WTC11 (cell line): Measurements from ENCODE around the gene ALAD. TPM values are rescaled to one million over a fixed set of nuclear protein-coding genes. Genes with fewer than 3 reads are reported as not detected.
A peak's percentile ranks its signal among the peaks of the same experiment; 100 is the strongest.

Experiments used
- ATAC-seq: fragments of 200-7000 bp; cut with Tn5 transposase; 2 replicates; pipeline ENCODE4 v1.10.0; 2021; ENCODE audit warnings: mild to moderate bottlenecking, moderate library complexity
- CTCF ChIA-PET: fragments of 300-600 bp; sonication (Branson Sonifier 250); formaldehyde crosslinking; loops from one replicate; lab custom pipeline; 2021; ENCODE audit warnings: antibody characterized with exemption; lab: Charles Lee
- POLR2A ChIA-PET: fragments of 350-600 bp; sonication (Branson Sonifier 250); formaldehyde crosslinking; loops from one replicate; lab custom pipeline; 2021; ENCODE audit warnings: antibody characterized with exemption; lab: Charles Lee
- DNase-seq: peaks from one replicate; pipeline ENCODE4 v3.0.0; 2021; ENCODE audit warnings: low spot score
- H3K27ac Mint-ChIP-seq: 2 replicates; pipeline ENCODE4 v1.8.0; 2021; ENCODE audit warnings: mixed read lengths
- H3K27me3 Mint-ChIP-seq: 2 replicates; pipeline ENCODE4 v1.8.0; 2021; ENCODE audit warnings: low read depth, mild to moderate bottlenecking, moderate library complexity, mixed read lengths
- H3K36me3 Mint-ChIP-seq: 2 replicates; pipeline ENCODE4 v1.8.0; 2021; ENCODE audit warnings: mixed read lengths
- H3K4me1 Mint-ChIP-seq: 2 replicates; pipeline ENCODE4 v1.8.0; 2022; ENCODE audit warnings: mixed read lengths
- H3K4me3 Mint-ChIP-seq: 2 replicates; pipeline ENCODE4 v1.8.0; 2021; ENCODE audit warnings: mild to moderate bottlenecking, moderate library complexity, mixed read lengths
- H3K9me3 Mint-ChIP-seq: 2 replicates; pipeline ENCODE4 v1.8.0; 2021; ENCODE audit warnings: mixed read lengths
- ATF6 ChIP-seq: sonication (generic); formaldehyde crosslinking; IDR thresholded peaks from 2 replicates; pipeline ENCODE4 v1.8.1; 2023; ENCODE audit warnings: mild to moderate bottlenecking, missing genetic modification reagents
- CREB1 ChIP-seq: sonication (generic); formaldehyde crosslinking; IDR thresholded peaks from 2 replicates; pipeline ENCODE4 v1.8.0; 2023; ENCODE audit warnings: mild to moderate bottlenecking, missing genetic modification reagents
- ETV6 ChIP-seq: sonication (generic); formaldehyde crosslinking; IDR thresholded peaks from 2 replicates; pipeline ENCODE4 v1.8.1; 2022; ENCODE audit warnings: mild to moderate bottlenecking, missing genetic modification reagents
- FOXP1 ChIP-seq: sonication (generic); formaldehyde crosslinking; IDR thresholded peaks from 2 replicates; pipeline ENCODE4 v1.8.0; 2022; ENCODE audit warnings: missing genetic modification reagents, mild to moderate bottlenecking, moderate library complexity, borderline replicate concordance
- GABPB1 ChIP-seq: sonication (generic); formaldehyde crosslinking; IDR thresholded peaks from 2 replicates; pipeline ENCODE4 v1.8.1; 2023; ENCODE audit warnings: mild to moderate bottlenecking, missing genetic modification reagents
- MYBL2 ChIP-seq: sonication (generic); formaldehyde crosslinking; IDR thresholded peaks from 2 replicates; pipeline ENCODE4 v1.8.1; 2023; ENCODE audit warnings: mild to moderate bottlenecking, moderate library complexity, missing genetic modification reagents
- NFYB ChIP-seq: sonication (generic); formaldehyde crosslinking; conservative IDR thresholded peaks from 2 replicates; pipeline ENCODE4 v1.8.0; 2022; ENCODE audit warnings: low read depth, missing genetic modification reagents
- NR2C2 ChIP-seq: sonication (generic); formaldehyde crosslinking; IDR thresholded peaks from 2 replicates; pipeline ENCODE4 v1.8.0; 2022; ENCODE audit warnings: mild to moderate bottlenecking, missing genetic modification reagents
- RELA ChIP-seq: sonication (generic); formaldehyde crosslinking; IDR thresholded peaks from 2 replicates; pipeline ENCODE4 v1.8.1; 2022; ENCODE audit warnings: missing genetic modification reagents, mild to moderate bottlenecking, borderline replicate concordance
- SOX15 ChIP-seq: fragments of 250-450 bp; sonication (Bioruptor Pico); IDR thresholded peaks from 2 replicates; pipeline ENCODE4 v1.9.0; 2021; ENCODE audit warnings: mild to moderate bottlenecking
- USF2 ChIP-seq: sonication (generic); formaldehyde crosslinking; IDR thresholded peaks from 2 replicates; pipeline ENCODE4 v1.8.1; 2023; ENCODE audit warnings: mild to moderate bottlenecking, missing genetic modification reagents, moderate library complexity
- ZNF532 ChIP-seq: fragments of 250-450 bp; sonication (Bioruptor Pico); IDR thresholded peaks from 2 replicates; pipeline ENCODE4 v1.9.0; 2021; ENCODE audit warnings: mild to moderate bottlenecking, borderline replicate concordance
- ZNF671 ChIP-seq: fragments of 250-450 bp; sonication (Bioruptor Pico); IDR thresholded peaks from 2 replicates; pipeline ENCODE4 v1.8.0; 2021; ENCODE audit warnings: mild to moderate bottlenecking
- total RNA-seq: library from RNA; stranded (reverse); gene quantifications from 3 replicates; pipeline ENCODE4 v1.2.3, GENCODE V29; 2021
- TF ChIP-seq, protein P1 (sequence below): fragments of 250-450 bp; sonication (Bioruptor Pico); IDR thresholded peaks from 2 replicates; pipeline ENCODE4 v1.9.0; 2021; ENCODE audit warnings: mild to moderate bottlenecking
- TF ChIP-seq, protein P2 (sequence below): fragments of 250-450 bp; sonication (Bioruptor Pico); IDR thresholded peaks from 2 replicates; pipeline ENCODE4 v1.8.0; 2021; ENCODE audit warnings: mild to moderate bottlenecking

ALAD gene
- total RNA-seq, 1 experiment from 2014 or later = 15.9 TPM

- TF ChIP-seq, protein P1, sequence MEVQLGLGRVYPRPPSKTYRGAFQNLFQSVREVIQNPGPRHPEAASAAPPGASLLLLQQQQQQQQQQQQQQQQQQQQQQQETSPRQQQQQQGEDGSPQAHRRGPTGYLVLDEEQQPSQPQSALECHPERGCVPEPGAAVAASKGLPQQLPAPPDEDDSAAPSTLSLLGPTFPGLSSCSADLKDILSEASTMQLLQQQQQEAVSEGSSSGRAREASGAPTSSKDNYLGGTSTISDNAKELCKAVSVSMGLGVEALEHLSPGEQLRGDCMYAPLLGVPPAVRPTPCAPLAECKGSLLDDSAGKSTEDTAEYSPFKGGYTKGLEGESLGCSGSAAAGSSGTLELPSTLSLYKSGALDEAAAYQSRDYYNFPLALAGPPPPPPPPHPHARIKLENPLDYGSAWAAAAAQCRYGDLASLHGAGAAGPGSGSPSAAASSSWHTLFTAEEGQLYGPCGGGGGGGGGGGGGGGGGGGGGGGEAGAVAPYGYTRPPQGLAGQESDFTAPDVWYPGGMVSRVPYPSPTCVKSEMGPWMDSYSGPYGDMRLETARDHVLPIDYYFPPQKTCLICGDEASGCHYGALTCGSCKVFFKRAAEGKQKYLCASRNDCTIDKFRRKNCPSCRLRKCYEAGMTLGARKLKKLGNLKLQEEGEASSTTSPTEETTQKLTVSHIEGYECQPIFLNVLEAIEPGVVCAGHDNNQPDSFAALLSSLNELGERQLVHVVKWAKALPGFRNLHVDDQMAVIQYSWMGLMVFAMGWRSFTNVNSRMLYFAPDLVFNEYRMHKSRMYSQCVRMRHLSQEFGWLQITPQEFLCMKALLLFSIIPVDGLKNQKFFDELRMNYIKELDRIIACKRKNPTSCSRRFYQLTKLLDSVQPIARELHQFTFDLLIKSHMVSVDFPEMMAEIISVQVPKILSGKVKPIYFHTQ (CRISPR knock-in tag) = no peak
- TF ChIP-seq ZNF532 (CRISPR knock-in tag) = no peak
- TF ChIP-seq ZNF671 (CRISPR knock-in tag) = no peak
- no peak for TF ChIP-seq ETV6
- TF ChIP-seq, all 79 proteins: peak for 0
- DNase-seq = no peak
- Mint-ChIP-seq H3K27ac (no peak overlapping the region), H3K4me1 (no peaks in the 10 kb centered on the region), H3K36me3 (peaks cover 4% of the 10 kb centered on the region), H3K9me3 (no peaks in the 10 kb centered on the region), H3K4me3 (no peak overlapping the region), H3K27me3 (no peaks in the 10 kb centered on the region)
- CTCF ChIA-PET = no interaction called here
- no peak for ATAC-seq
- POLR2A ChIA-PET = no interaction called here
Measured at GRCh38 chr9:113389451-113389850, 11.6 kb downstream of the ALAD start.

GRCh38 chr9:113388833-113389232 lies 12.3 kb downstream of the ALAD start:
- H3K27me3 Mint-ChIP-seq = no peaks in the 10 kb centered on the region
- ChIA-PET CTCF (interaction anchor here (0.5 kb wide), 1 partner anchor 16 kb away, joined by 3 read pairs; no protein-coding TSS in a partner anchor), POLR2A (no interaction called here)
- ATAC-seq = no peak
- H3K27ac Mint-ChIP-seq = no peak overlapping the region
- DNase-seq = no peak
- no peaks in the 10 kb centered on the region for H3K9me3 Mint-ChIP-seq
- H3K4me3 Mint-ChIP-seq = no peak overlapping the region
- no peak for TF ChIP-seq NR2C2 (CRISPR knock-in tag)
- no peaks in the 10 kb centered on the region for H3K4me1 Mint-ChIP-seq
- H3K36me3 Mint-ChIP-seq = peaks cover 4% of the 10 kb centered on the region

DNA sequence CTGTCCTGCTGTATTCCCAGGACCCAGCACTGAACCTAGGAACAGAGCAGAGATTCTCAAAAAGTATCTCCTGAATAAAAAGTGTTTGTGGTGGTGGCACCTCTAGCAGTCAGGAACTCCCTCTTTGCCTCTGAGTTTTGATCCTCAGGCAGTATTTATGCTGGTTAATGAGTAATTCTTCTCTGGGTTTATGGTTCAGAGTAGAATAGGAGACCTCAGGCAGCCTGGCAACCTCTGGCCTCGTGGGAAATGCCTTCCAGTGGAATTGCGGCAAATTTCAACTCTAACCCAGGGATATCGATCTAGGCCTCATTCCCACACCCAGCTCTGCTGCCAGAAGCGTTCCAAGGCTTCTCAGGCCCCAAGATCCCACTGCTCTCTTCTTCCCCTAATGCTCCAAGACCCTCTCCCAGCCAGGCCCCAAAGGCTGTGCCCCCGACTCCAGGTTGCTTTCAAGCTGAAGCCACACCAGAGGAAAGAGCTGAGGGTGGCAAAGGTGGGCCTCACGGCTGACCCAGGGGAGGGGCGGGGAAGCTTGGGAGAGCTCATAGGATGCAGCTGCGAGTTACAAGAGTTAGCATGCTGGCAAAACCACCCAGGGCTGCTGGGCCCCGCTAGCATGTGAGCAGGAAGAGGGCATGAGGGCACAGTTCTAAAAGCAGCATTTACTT lies 13.4 kb downstream of the ALAD start:
- DNase-seq (no peak), ATAC-seq (no peak)
- Mint-ChIP-seq H3K4me3 (no peak overlapping the region), H3K27me3 (no peaks in the 10 kb centered on the region), H3K9me3 (no peaks in the 10 kb centered on the region), H3K27ac (no peak overlapping the region), H3K4me1 (no peaks in the 10 kb centered on the region), H3K36me3 (peaks cover 4% of the 10 kb centered on the region)
- TF ChIP-seq MYBL2 (CRISPR knock-in tag) (no peak), GABPB1 (CRISPR knock-in tag) (0 out of 2 replicates have a peak, but pooled peaks have one; percentile 15)
- POLR2A ChIA-PET = no interaction called here
- CTCF ChIA-PET = no interaction called here

DNA sequence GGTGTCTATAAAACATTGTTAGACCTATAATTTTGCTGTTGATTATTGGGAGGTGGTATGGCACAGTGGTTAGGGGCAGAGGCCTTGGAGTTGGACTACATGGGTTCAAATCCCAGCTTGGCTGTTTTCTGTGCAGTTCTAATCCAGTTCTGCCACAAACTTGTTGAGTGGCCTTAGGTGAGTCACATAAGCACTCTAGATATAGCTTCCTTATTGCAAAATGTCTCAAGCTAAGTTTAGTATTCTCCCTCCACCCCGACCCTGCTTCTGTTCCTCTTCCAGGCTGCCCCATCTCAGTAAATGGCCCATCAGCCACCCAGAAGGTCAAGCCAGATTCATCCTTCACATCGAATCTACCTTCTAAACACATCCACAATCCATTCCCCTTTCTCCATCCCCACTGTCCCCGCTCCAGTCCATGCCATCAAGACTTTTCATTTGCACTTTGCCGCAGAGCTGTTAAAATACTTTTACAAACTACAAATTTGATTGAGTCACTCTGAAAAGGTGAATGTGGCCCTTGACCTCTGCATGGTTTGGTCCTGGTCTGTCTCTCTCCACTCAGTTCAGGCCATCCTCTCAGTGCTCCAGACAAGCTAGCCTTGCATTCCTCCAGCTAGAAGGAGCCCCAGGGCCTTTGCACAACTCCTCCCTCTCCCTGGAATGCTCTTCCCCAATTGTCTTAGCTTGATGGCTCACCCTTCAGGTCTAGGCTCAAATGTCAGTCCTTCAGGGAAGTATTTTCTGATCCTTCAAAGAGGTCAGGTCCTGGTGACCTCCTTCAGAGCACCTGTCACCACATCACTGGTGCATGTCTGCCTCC lies 14.3 kb downstream of the ALAD start:
- Mint-ChIP-seq H3K4me3 (no peak overlapping the region), H3K27me3 (no peaks in the 10 kb centered on the region), H3K36me3 (peaks cover 4% of the 10 kb centered on the region), H3K9me3 (no peaks in the 10 kb centered on the region), H3K4me1 (peaks cover 6% of the 10 kb centered on the region), H3K27ac (no peak overlapping the region)
- ChIA-PET POLR2A (no interaction called here), CTCF (no interaction called here)
- no peak for DNase-seq
- ATAC-seq = no peak
- TF ChIP-seq RELA (CRISPR knock-in tag) (no peak), ATF6 (CRISPR knock-in tag) (no peak), CREB1 (CRISPR knock-in tag) (no peak), USF2 (CRISPR knock-in tag) (no peak), NR2C2 (CRISPR knock-in tag) (no peak), NFYB (CRISPR knock-in tag) (no peak), FOXP1 (CRISPR knock-in tag) (no peak), SOX15 (CRISPR knock-in tag) (no peak)
- TF ChIP-seq, protein P2, sequence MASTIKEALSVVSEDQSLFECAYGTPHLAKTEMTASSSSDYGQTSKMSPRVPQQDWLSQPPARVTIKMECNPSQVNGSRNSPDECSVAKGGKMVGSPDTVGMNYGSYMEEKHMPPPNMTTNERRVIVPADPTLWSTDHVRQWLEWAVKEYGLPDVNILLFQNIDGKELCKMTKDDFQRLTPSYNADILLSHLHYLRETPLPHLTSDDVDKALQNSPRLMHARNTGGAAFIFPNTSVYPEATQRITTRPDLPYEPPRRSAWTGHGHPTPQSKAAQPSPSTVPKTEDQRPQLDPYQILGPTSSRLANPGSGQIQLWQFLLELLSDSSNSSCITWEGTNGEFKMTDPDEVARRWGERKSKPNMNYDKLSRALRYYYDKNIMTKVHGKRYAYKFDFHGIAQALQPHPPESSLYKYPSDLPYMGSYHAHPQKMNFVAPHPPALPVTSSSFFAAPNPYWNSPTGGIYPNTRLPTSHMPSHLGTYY (CRISPR knock-in tag) = no peak
